COR-L47 (cell line): ENCODE data around the gene ZNF652.
"Not testable (repeated sequence)": the region's sequence is repeated elsewhere in the genome, so short reads cannot be mapped to it uniquely, and the experiment has no call there.

ENCODE experiments used
- DNase-seq: peaks from one replicate; lab custom pipeline; 2025; lab: John Stamatoyannopoulos, UW

ZNF652 gene

GRCh38 chr17:49361902-49362722 lies at the start of gene ZNF652:
ZNF652 (minus strand) TSS chr17:49362250; CDS start chr17:49317725, 44,525 bp downstream.
- peak; percentile 98 for DNase-seq

- DNase-seq, result no peak
Measured at GRCh38 chr17:49409066-49409465, 47.0 kb upstream of the ZNF652 start.

- peak; percentile 90 for DNase-seq
Measured at GRCh38 chr17:49407981-49408501, 46.0 kb upstream of the ZNF652 start.

GRCh38 chr17:49407086-49407485 lies 45.0 kb upstream of the ZNF652 start:
- DNase-seq, result no peak

- DNase-seq, result no peak
Measured at GRCh38 chr17:49406421-49407061, 44.5 kb upstream of the ZNF652 start.

GRCh38 chr17:49404906-49405305 lies 42.9 kb upstream of the ZNF652 start:
- no peak for DNase-seq

GRCh38 chr17:49404361-49404760 lies 42.3 kb upstream of the ZNF652 start:
- DNase-seq, result no peak

GRCh38 chr17:49403514-49404289 lies 41.7 kb upstream of the ZNF652 start:
- DNase-seq, result no peak

GRCh38 chr17:49402706-49403105 lies 40.7 kb upstream of the ZNF652 start:
- no peak for DNase-seq

- DNase-seq, result no peak
Measured at GRCh38 chr17:49401971-49402611, 40.0 kb upstream of the ZNF652 start.

- no peak for DNase-seq
Measured at GRCh38 chr17:49399995-49400394, 37.9 kb upstream of the ZNF652 start.

- DNase-seq, result no peak
Measured at GRCh38 chr17:49397586-49397985, 35.5 kb upstream of the ZNF652 start.

GRCh38 chr17:49393491-49394255 lies 31.6 kb upstream of the ZNF652 start:
- no peak for DNase-seq

GRCh38 chr17:49390548-49391324 lies 28.7 kb upstream of the ZNF652 start:
- no peak for DNase-seq

- not testable (repeated sequence) for DNase-seq
Measured at GRCh38 chr17:49389514-49390347, 27.7 kb upstream of the ZNF652 start.

GRCh38 chr17:49388692-49389513 lies 26.9 kb upstream of the ZNF652 start:
- no peak for DNase-seq

- no peak for DNase-seq
Measured at GRCh38 chr17:49388290-49388640, 26.2 kb upstream of the ZNF652 start.

GRCh38 chr17:49387498-49388289 lies 25.6 kb upstream of the ZNF652 start:
- DNase-seq, result no peak
